Thymus (tissue), 11 donors: ENCODE results near the gene TCERG1L. TPM values are rescaled to one million over a fixed set of nuclear protein-coding genes. Genes with fewer than 3 reads are reported as not detected.

ENCODE experiments used
- DNase-seq, 9 donors: peaks; one replicate each; pipeline ENCODE4 v3.0.0-alpha.2; 2013; ENCODE audit warnings: low spot score in 9 of 9, low read depth in 6 of 9, missing footprints in 1 of 9
- H3K27ac ChIP-seq, 2 donors: one replicate each; pipeline ENCODE4 v1.5.1; 2013; ENCODE audit warnings: control low read depth in 1 of 2, low read depth in 1 of 2, low read length in 1 of 2, mild to moderate bottlenecking in 1 of 2, moderate library complexity in 1 of 2
- H3K27me3 ChIP-seq, 2 donors: one replicate each; pipeline ENCODE4 v1.5.1; 2013; ENCODE audit warnings: low read length in 1 of 2; ENCODE audit not compliant: control insufficient read depth in 2 of 2, insufficient read depth in 1 of 2
- H3K36me3 ChIP-seq, 2 donors: one replicate each; pipeline ENCODE4 v1.5.1; 2013; ENCODE audit warnings: low read length in 1 of 2, mild to moderate bottlenecking in 1 of 2, moderate library complexity in 1 of 2; ENCODE audit not compliant: control insufficient read depth in 2 of 2, insufficient read depth in 2 of 2
- H3K4me1 ChIP-seq, 2 donors: one replicate each; pipeline ENCODE4 v1.5.1; 2013; ENCODE audit warnings: low read length in 2 of 2; ENCODE audit not compliant: control insufficient read depth in 2 of 2, insufficient read depth in 2 of 2
- H3K4me3 ChIP-seq, 2 donors: one replicate each; pipeline ENCODE4 v1.5.1; 2013; ENCODE audit warnings: low read length in 2 of 2, control low read depth in 1 of 2, mild to moderate bottlenecking in 1 of 2
- H3K9me3 ChIP-seq, 2 donors: one replicate each; pipeline ENCODE4 v1.5.1; 2013; ENCODE audit warnings: low read length in 1 of 2, mild to moderate bottlenecking in 1 of 2; ENCODE audit not compliant: control insufficient read depth in 2 of 2, insufficient read depth in 1 of 2
- WGBS: extraction: QIAGEN DNeasy Blood & Tissue Kit; methylation state at CpG from one replicate; pipeline ENCODE4 v1.1.7; 2013; 5-methylcytosine and 5-hydroxymethylcytosine counted together
- polyA plus RNA-seq: library from polyadenylated mRNA; stranded (reverse); fragments of 200-250 nt; gene quantifications from one replicate; pipeline ENCODE4 v1.2.3, GENCODE V29; 2013
- total RNA-seq: library from RNA; stranded (reverse); fragments of 120-200 nt; gene quantifications from one replicate; pipeline ENCODE4 v1.2.4, GENCODE V29; 2013
- donor health status: healthy.

TCERG1L gene
- total and polyA plus RNA-seq, 2 donors: 0.52 to 1.5 TPM

DNA sequence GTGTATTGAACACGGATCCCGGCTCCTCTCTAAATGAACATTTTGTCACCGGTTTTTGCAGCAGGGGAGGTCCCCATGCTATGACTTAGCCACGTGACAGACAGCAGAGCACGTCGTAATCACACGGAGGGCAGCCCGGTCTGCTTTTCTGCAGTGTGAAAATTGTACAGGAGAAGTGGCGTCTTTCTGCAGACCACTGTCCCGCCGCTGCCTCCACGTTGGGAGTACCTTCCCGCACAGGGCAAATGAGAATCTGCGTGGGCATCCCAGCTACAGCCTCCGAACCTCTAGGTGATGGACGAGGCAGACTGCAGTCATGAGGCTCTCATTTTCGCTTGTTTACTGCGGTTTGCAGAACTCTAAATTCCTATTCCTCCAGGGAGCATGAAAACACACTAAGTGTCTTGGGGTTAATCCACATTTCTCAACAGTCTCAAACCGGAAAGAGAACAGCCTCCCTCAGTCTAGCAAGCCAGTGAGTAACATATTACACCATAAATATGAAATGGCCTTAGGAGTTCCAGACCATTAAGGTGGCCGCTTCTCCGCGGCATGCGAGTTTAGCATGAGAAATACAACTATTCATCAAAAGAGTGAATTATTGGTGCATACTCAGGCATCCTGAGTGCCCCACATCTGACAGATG is 89.8 kb downstream of the TCERG1L start:
- no peak for DNase-seq
- no peaks in the 10 kb centered on the region for H3K4me1 ChIP-seq
- H3K9me3 ChIP-seq: no peaks in the 10 kb centered on the region
- H3K27ac ChIP-seq: no peak overlapping the region
- no peak overlapping the region for H3K4me3 ChIP-seq
- WGBS: 93% methylated on average over 23 of the region's 23 CpGs
- H3K27me3 ChIP-seq: no peaks in the 10 kb centered on the region
- H3K36me3 ChIP-seq: no peaks in the 10 kb centered on the region

- no peak for DNase-seq
- no peak overlapping the region for H3K27ac ChIP-seq
- H3K9me3 ChIP-seq: no peaks in the 10 kb centered on the region
- no peaks in the 10 kb centered on the region for H3K4me1 ChIP-seq
- H3K27me3 ChIP-seq: no peaks in the 10 kb centered on the region
- H3K36me3 ChIP-seq: no peaks in the 10 kb centered on the region
- WGBS: 87% methylated on average over 11 of the region's 11 CpGs
- H3K4me3 ChIP-seq: no peak overlapping the region
Observed at GRCh38 chr10:131220601-131221171, 90.8 kb downstream of the TCERG1L start.

DNA sequence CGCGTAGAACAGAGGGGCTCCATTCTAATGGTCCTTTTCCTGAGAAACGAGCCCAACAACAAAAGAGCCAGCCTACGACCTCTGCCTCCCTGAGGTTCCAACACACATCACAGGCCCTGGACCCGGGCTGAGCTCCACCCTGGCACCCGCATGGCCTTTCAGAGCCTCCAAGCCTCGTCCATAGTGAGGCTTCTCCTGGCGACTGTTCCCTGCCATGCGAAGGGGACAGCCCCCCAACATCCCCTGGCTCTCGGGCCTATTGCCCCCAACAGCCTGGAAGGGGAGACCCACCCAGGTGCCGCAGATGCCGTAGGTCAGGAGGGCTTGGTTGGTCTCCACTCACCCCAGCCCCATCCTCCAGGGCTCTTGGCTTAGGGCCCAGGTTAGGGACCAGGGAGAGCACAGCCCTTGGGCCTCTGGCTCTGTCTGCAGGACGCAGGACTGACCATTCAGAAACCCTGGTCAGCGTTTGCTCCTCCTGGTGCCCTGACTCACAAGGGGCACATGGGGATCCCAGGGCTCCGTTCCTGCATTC is 91.5 kb downstream of the TCERG1L start:
- no peaks in the 10 kb centered on the region for H3K4me1 ChIP-seq
- no peaks in the 10 kb centered on the region for H3K36me3 ChIP-seq
- DNase-seq: no peak
- no peak overlapping the region for H3K27ac ChIP-seq
- H3K4me3 ChIP-seq: no peak overlapping the region
- WGBS: 91% methylated on average over 15 of the region's 15 CpGs
- no peaks in the 10 kb centered on the region for H3K9me3 ChIP-seq
- no peaks in the 10 kb centered on the region for H3K27me3 ChIP-seq

DNA sequence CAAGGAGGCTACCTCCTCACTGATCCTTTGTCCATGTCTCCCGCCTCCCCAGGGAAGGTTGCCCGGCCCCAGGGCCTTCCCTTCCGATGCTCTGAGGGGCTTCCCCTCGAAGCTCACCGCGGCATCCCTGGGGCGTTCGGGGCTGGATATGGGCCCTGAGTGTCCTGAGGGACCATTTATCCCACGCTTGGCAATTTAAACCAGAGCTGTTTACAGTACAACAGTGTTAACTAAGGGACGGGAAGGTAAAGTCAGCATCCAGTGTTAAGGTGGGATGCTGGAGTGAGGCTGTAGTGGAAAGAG is 92.0 kb downstream of the TCERG1L start:
- no peak overlapping the region for H3K4me3 ChIP-seq
- no peaks in the 10 kb centered on the region for H3K27me3 ChIP-seq
- no peaks in the 10 kb centered on the region for H3K9me3 ChIP-seq
- H3K4me1 ChIP-seq: no peaks in the 10 kb centered on the region
- 95% methylated on average over 10 of the region's 10 CpGs for WGBS
- no peaks in the 10 kb centered on the region for H3K36me3 ChIP-seq
- DNase-seq: no peak
- no peak overlapping the region for H3K27ac ChIP-seq

DNA sequence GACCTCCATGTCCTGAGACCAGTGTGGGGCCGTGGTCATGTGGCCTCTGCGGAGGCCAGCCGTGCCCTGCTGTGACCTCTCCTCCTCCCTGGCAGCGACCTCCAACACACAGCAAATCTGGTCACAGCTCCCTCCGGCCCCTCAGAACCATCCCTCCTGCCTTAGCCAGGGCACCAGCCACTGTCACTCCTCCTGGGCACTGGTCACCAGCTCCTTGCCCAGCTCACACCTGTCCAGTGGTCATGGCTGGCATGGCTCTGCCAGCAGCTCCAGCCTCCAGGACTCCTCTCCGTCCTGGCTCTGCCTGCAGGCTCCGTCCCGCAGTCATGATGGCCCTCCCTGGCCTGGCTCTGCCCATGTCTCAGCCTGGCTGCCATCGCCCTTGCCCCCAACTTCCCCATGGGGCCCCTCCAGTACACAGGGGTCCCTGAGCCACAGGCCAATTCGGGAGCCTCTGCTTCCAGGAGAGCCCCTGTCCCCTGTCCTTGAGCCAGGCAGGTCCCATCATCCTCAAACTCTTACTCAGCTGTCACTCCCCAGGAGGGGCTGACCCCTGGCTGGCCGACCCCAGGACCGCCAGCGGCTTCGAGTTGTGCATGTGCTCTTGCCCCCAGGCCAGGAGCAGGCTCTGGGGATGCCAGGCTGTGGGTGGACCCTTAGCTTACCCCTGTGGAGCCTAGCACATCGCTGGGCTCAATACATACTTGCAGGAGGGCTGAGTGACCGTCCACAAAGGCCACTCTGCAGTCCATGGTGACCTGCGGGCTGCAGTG is 92.5 kb downstream of the TCERG1L start:
- Histone ChIP-seq H3K27me3 (no peaks in the 10 kb centered on the region), H3K4me1 (no peaks in the 10 kb centered on the region), H3K4me3 (no peak overlapping the region), H3K27ac (no peak overlapping the region), H3K9me3 (no peaks in the 10 kb centered on the region), H3K36me3 (no peaks in the 10 kb centered on the region)
- no peak for DNase-seq
- WGBS: 90% methylated on average over 17 of the region's 17 CpGs

DNA sequence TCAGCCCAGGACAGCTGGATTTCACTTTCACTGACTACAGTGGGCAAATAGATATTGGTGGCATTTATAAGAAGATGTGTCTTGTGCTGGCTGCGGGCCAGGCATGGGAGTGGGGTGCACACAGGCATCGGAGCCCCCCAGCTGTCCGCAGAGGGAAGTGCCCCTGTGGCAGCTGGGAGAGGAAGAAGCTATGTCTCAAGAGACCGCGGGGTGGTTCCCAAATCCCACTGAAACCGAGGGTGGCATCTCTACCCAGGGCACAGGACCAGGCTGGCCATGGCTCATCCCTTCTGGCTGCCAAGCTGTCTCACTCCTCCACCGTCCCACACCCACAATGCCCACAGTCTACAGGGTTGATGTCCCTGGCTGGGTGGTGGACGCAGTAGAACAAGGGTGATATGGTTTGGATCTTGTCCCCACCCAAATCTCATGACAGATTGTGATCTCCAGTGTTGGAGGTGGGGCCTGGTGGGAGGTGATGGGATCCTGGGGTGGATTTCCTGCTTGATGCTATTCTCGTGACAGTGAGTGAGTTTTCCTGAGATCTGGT is 94.8 kb downstream of the TCERG1L start:
- Histone ChIP-seq H3K9me3 (no peaks in the 10 kb centered on the region), H3K27ac (no peak overlapping the region), H3K36me3 (no peaks in the 10 kb centered on the region), H3K4me1 (no peaks in the 10 kb centered on the region), H3K27me3 (no peaks in the 10 kb centered on the region), H3K4me3 (no peak overlapping the region)
- no peak for DNase-seq
- WGBS: 83% methylated on average over 9 of the region's 9 CpGs

DNA sequence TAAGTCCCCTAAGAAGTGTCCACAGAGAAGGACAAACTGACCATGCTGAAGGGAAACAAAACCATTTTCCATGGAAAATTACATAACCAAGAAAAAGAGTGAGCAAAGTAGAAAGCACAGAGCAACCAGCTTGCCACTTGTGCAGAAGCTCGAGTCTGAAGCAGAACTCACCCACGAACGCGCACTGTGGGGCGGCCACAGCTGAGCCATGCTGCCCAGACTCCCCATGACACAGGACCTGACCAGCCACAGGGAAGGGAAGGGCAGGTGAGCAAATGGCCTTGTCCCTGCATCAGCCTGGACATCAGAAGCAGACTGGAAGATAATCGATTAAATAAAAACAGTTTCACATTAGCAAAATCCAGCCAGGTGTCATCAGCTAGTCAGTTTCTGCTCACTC is 95.7 kb downstream of the TCERG1L start:
- Histone ChIP-seq H3K36me3 (no peaks in the 10 kb centered on the region), H3K9me3 (no peaks in the 10 kb centered on the region), H3K4me1 (no peaks in the 10 kb centered on the region), H3K27ac (no peak overlapping the region), H3K27me3 (no peaks in the 10 kb centered on the region), H3K4me3 (no peak overlapping the region)
- DNase-seq: no peak
- WGBS: 94% methylated on average over 6 of the region's 6 CpGs

DNA sequence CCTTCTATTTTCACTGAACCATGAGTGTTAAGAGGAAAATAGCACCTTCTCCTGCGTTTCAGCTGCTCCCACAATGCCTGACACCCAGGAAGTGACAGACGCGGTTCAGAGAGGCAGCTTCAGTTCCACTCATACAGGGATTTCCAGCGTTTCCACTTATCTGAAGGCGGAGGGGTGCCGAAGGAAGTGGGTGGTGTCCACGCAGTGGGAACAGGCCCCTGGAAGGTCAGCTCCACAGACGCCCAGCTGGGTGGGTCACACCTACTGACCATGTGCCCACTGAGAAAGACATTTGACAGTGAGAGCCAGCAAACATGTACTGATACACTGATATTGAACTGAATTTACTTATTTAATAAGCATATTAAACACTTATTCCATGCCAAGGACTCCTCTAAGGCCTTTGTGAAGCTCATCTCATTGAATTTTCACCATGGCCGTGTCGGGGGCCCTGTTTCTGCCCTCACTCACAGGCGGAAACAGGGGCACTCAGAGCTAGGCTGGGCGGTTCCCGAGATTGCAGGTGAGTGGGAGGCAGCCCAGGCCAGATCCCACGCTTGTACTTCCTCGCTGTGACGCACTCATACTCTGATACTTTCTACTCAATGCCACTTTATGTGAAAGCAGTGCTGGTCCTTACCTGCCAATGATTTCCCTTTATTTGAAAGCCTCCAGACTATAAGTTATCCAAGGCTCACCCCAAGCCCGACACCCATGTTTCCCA is 96.8 kb downstream of the TCERG1L start:
- no peaks in the 10 kb centered on the region for H3K36me3 ChIP-seq
- no peak for DNase-seq
- 92% methylated on average over 17 of the region's 17 CpGs for WGBS
- H3K4me1 ChIP-seq: no peaks in the 10 kb centered on the region
- no peaks in the 10 kb centered on the region for H3K27me3 ChIP-seq
- H3K27ac ChIP-seq: no peak overlapping the region
- H3K4me3 ChIP-seq: no peak overlapping the region
- no peaks in the 10 kb centered on the region for H3K9me3 ChIP-seq
